Lung microvascular endothelial cell (primary cell): ENCODE data around the gene AGAP3. TPM values are rescaled to one million over a fixed set of nuclear protein-coding genes. Genes with fewer than 3 reads are reported as not detected.
A peak's percentile ranks its signal among the peaks of the same experiment; 100 is the strongest.
"Not testable (repeated sequence)": the region's sequence is repeated elsewhere in the genome, so short reads cannot be mapped to it uniquely, and the experiment has no call there.

Source experiments
- DNase-seq, 2 donors: peaks; one replicate each; pipeline versions ENCODE4 v3.0.0 to v3.0.0-alpha.2; 2010; ENCODE audit warnings: low read depth in 2 of 2
- total RNA-seq: library from RNA; depleted of rRNA; stranded (reverse); fragments of >200 nt; gene quantifications from 2 replicates; pipeline ENCODE4 v1.2.1, GENCODE V29; 2014

The AGAP3 gene
- 35.1 and 62.5 TPM in 2 replicates for total RNA-seq

- peak; percentile 80 to 91 for DNase-seq
Observed at GRCh38 chr7:151085691-151086620, at the start of gene AGAP3. TSS of gene AGAP3 (plus strand) at chr7:151086475. CDS start at chr7:151086742, 267 bp downstream.

- peak; percentile 81 to 96 for DNase-seq
Observed at GRCh38 chr7:151038951-151039849, 47.1 kb upstream of the AGAP3 start.

DNA sequence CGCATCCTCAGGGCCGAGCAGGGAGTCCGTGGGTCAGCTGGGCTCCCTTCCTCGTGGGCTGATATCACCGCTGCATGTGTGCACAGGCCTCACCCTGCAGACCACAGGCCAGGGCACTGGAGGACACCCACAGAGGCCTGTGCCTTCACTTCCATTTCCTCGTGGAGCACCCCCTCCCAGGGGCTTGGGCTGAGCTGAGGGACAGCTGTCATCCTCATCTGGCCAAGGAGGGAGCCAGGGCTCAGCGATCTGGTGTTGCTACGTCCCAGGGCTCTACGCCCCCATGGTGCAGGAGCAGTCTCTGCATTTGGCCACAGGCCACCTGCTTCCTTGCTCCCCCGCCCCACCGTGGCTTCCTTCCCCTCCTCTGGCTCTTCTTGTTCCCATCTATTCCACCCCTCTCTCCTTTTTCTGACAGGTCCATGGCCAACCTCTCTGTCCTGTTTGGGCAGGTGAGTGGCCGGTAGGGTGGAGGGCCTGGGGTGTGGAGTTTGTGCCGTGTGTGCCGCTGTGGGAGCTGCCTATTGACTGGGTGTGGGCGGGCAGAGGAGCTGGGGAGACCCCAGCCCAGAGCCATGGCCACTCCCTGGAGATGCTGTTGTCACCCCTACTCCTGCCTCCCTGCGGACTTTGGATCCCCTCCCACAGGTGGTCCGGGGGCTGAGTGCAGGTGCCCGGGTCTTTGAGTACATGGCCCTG is 46.3 kb upstream of the AGAP3 start:
- peak in 1 of 2 donors; percentile 32 for DNase-seq

- no peak for DNase-seq
Observed at GRCh38 chr7:151040616-151041375, 45.5 kb upstream of the AGAP3 start.

DNA sequence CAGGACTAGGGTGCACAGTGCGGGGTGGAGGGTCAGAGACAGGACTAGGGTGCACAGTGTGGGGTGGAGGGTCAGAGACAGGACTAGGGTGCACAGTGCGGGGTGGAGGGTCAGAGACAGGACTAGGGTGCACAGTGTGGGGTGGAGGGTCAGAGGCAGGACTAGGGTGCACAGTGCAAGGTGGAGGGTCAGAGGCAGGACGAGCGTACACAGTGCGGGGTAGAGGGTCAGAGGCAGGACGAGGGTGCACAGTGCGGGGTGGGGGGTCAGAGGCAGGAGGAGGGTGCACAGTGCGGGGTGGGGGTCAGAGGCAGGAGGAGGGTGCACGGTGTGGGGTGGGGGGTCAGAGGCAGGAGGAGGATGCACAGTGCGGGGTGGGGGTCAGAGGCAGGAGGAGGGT is 42.8 kb upstream of the AGAP3 start:
- DNase-seq, result not testable (repeated sequence)

GRCh38 chr7:151043959-151044358 is 42.3 kb upstream of the AGAP3 start:
- DNase-seq, result no peak

DNA sequence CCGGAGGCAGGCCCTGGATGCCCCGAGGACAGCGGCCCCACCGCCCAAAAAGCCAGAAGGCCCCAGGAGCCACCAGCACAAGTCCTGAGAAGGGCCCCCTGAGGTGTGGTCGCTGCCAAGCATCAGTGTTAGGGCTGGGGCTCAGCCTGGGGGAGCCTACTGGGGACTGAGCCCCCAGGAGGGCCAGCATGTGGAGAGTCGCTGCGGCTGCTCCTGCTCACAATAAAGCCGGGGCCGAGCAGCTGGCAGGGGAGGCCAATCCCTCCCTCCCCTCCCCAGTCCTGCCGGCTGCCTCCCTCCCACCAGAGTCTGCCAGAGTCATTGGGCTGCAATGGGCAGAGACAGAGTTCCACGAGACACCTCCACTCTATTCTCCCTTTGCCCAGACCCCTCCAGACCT is 41.0 kb upstream of the AGAP3 start:
- DNase-seq, result no peak

DNA sequence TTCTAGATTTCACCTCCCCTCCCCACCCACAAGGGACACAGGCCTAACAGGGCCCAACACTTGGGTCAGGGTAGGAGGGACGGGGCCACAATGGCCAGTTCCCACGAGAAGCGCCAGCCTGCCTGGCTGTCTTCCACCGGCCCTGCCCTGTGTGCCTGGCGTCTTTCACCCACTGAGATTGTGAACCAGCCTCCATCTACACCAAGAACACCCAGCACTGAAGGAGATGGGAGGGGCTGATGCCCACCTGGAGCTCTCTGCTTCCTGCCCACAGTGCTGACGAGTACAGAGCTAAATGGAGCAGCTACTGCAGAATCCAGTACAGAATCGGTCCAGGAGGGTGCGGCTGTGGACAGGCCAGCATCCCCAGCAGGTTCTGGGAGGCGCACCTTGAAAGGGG is 40.3 kb upstream of the AGAP3 start:
- DNase-seq, result no peak

DNA sequence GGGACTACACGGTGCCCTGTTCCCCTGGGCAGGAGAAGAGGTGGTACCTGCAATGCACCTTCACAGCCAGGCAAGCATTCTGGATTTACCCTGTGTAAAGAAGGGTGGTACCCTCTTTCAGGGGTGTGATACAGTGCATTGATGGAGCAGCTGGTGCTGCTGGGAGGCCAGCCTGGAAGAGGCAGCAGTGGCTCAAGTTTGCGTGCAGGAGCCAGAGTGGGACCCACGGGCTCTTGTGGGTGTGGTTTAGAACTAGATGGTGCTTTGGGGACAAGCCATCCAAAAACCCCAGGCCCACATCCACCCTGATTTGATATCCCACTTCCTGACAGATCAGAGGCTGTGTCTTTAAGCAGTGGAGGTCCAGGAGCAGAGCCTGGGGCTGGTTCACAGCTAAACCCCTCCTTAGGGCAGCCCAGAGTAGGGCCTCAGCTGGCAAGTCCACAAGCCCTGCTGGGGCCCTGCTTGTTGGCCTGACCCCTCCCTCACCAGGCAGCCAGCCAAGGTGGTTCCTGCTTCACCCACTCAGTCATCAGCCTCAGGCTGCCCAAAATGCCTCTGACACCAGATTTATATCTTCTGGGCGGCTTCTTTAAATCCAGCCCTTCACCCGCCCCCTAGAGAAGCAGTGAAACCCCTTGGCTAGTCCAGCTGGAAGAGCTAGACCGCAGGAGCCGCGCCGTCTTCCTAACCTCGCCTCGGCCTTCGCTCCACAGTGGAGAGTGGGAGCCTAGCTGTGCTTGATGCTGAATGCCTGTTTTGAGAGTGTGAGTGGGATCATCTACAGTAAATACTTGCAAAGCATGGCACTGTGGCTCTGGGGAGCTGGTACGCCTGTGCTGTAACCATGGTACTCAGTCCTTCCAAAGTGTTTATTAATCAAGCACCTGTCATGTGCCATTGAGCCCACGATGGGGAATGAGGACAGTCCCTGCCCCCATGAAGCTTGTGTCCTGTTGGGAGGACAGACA is 39.4 kb upstream of the AGAP3 start:
- DNase-seq, result peak in 1 of 2 donors; percentile 25

DNA sequence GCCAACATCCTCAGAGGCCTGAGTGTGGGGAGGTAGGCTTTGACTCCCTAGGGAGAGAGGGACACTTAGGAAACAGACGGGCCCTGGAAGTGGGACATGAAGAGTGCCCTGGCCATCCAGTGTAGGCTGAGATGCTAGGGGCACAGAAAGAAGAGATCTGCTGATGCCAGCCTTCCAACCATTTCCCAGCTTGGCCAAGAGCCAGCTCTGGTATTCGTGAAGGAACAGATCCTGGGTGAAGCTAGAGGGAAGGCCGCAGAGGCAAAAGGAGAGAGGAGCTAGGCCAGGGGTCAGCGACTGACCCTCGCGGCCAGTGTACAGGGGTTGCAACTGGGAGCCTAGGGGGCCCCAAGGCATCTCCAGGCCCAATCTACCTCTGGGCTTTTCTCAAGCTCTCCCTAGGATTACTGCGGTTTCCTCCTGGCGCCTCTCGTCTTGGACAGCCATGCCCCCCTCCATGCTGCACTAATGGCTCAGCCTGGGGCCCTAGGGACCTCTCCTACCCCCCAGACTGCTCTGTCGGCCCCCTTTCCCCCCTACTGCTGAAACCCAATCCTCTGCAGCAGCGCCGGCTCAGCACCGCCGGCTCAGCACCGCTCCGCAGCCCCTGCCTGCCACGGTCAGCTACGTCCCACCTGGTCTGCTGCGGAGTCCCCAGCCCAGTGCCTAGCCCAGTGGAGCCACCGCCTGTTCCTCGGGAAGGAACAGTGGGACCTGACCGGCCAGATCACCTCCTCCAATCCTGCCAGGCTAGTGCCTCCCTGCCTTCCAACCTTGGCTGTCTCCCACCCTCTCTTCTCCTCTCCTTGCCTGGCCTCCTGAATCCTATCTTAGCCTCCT is 38.1 kb upstream of the AGAP3 start, which contains the start of gene ASIC3:
TSS of gene ASIC3 (plus strand) at position 556 of the 840 bp plus-strand sequence. CDS start 355 bp downstream, outside the sequence.
- DNase-seq, result no peak

GRCh38 chr7:151048911-151049463 is 37.3 kb upstream of the AGAP3 start:
- no peak for DNase-seq

DNA sequence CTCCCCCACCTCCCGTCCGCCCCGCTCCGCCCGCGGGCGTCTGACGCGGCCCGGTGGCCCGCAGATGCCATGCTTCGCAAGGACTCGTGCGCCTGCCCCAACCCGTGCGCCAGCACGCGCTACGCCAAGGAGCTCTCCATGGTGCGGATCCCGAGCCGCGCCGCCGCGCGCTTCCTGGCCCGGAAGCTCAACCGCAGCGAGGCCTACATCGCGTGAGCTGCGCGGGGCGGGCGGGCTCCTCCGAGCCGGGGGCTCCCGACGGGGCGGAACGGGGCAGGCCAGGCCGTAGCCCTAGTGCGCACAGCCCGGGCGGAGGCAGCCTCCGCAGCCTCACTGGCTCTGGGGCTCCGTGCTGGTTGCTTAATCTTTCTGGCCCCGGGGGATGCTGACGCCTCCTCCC is 35.2 kb upstream of the AGAP3 start:
- DNase-seq, result peak; percentile 80 to 85

GRCh38 chr7:151053096-151053495 is 33.2 kb upstream of the AGAP3 start:
- no peak for DNase-seq

DNA sequence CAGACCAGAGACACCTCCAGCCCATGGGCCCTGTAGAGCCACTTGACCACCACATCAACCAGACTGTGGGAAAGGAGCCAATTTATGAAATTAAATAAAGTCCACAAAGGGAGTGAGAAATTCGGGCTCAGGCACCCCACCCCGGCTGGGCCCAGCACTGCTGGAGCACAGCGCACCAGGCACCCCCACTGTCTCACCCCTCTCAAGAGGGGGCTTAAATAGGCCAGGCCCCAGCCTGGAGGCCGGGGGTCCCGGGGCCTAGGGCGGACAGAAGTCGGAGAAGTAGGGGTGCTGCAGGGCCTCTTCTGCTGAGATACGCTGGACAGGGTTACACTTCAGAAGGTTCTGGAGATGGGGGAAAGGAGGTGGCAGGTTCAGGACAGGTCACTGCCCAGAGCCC is 32.5 kb upstream of the AGAP3 start:
- DNase-seq, result no peak

DNA sequence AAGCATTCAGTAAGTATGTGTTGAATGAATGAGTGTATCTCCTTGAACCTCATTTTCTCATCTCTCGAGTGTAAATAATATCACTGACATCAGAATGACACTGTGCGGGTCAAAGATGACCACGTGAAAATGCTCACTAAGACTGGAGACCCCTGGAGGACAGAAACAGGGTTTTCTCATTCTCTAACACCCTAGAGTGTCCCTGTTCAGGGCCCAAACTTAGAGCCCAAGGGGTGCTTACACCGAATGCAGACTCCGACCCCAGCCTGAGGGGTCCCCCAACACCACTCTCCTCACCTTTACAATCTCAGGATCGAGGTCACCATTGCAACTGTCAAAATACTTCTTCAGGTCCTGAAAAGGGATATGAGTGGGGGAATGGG is 30.0 kb upstream of the AGAP3 start:
- DNase-seq, result no peak

GRCh38 chr7:151056666-151057505 is 29.4 kb upstream of the AGAP3 start:
- no peak for DNase-seq

- DNase-seq, result no peak
Observed at GRCh38 chr7:151057506-151057988, 28.7 kb upstream of the AGAP3 start, which contains the start of gene CDK5. TSS of gene CDK5 (minus strand) at chr7:151057897. CDS start at chr7:151057848, 49 bp downstream.
